ENCODE measurements around the gene AFF1.

The AFF1 gene

DNA sequence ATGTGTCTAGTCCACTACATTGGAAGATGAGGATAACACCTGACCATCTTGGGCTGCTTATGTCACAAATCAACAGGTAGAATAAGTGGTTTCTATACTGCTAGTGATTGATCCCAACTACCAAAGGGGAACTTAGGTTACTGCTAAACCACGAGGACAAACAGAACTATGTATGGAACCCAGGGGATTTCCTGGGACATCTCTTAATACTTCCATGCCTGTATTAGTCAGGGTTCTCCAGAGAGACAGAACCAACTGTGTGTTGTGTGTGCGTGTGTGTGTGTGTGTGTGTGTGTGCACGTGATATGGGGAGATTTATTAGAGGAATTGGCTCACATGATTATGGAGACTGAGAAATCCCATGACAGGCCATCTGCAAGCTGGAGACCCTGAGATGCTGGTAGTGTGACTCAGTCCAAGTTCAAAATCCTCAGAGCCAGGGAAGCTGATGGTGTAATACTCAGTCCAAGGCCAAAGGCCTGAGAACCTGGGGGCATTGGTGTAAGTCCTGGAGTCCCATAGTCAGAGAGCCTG lies 16.2 kb upstream of the AFF1 start:
- no peak for DNase-seq (ENCODE audit: extremely low read depth in 1 of 2, low read depth in 1 of 2)

DNA sequence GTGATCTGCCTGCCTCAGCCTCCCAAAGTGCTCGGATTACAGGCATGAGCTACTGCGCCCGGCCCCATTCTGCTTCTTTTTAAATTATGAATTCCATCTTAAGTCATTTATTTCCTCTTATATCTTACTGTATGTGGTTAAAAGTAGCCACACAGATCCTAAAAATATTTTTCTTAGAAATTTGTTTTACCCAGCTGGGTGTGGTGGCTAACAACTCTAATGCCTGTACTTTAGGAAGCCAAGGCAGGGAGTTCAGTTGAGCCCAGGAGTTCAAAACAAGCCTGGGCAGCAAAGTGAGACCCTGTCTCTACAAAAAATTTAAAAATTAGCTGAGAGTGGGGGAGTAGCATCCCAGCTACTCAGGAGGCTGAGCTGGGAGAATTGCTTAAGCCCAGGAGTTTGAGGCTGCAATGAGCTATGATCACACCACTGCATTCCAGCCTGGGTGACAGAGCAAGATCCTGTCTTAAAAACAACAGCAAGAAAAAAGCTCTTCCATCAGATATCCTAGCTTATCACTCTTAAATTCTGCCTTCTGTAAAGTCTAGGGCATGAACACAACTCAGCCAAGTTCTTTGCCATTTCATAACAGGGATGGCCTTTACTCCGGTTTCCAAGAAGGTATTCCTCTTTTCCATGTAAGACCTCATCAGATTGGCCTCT lies 15.1 kb upstream of the AFF1 start:
- no peak for DNase-seq (ENCODE audit: extremely low read depth in 1 of 2, low read depth in 1 of 2)

GRCh38 chr4:86921608-86922252 lies 13.1 kb upstream of the AFF1 start:
- DNase-seq (ENCODE audit: extremely low read depth in 1 of 2, low read depth in 1 of 2): no peak

DNA sequence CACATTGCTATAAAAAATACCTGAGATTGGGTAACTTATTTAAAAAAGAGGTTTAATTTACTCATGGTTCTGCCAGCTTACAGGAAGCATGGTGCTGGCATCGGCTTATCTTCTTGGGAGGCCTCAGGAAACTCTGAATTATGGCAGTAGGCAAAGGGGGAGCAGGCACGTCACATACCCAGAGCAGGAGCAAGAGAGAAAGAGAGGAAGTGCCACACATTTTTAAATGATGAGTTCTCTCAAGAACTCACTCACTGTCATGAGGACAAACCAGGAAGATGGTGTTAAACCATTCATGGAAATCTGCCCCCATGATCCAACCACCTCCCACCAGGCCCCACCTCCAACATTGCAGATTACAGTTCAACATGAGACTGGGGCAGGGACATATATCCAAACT lies 10.0 kb upstream of the AFF1 start:
- no peak for DNase-seq (ENCODE audit: extremely low read depth in 1 of 2, low read depth in 1 of 2)

DNA sequence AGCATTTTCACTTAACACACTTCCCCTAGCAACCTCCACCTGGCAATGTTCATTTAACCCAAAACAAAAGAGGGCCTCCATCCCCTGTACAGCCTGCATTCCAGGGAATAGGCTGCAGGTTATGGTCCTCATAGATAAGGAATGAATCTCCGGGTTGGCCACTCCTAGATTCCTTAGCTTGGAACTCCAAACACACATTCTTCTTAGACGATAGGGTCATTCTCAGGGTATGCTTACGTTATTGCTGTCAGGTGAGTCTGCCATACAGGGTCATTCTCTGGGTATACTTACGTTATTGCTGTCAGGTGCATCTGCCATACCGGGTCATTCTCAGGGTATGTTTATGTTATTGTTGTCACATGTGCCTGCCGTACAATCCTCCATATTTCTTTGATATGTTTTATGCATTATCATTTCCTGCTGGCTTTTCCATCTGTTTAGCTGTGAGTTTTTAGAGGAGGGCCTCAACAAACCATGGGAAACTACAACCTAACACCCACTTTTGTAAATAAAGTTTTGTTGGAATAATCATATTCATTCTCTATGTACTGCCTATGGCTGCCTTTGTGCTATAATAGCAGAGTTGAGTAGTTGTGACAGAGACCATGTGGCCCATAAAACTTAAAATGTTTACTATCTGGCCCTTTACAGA lies 8.2 kb upstream of the AFF1 start:
- DNase-seq (ENCODE audit: extremely low read depth in 1 of 2, low read depth in 1 of 2): no peak

DNA sequence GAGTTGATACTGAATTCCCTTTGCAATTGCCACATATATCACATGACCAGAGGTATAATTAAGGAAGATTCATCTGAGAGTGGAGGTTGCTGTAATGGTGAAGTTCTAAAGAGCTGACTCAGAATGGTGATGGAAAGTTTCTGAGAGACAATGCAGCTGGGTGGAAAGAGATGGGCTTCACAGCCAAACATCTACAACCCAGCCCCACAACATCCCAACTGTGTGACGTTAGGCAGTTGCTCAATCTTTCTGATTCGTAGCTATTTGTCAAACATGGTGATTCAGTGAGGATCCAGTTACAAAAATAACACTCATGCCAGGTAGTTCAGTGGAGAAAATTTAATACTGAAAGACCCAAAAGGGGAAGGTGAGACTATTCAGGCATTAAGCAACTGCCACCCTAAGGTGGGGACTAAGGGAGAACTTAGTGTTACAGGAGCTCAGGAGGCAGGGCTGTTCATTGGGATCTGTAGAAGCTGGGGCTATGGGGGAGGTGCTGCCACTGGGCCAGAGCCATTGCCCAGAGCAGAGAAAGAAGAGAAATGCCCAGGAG lies 6.9 kb upstream of the AFF1 start:
- no peak for DNase-seq (ENCODE audit: extremely low read depth in 1 of 2, low read depth in 1 of 2)

- DNase-seq (ENCODE audit: extremely low read depth in 1 of 2, low read depth in 1 of 2): no peak
Measured at GRCh38 chr4:86928400-86929255, 6.2 kb upstream of the AFF1 start.

GRCh38 chr4:86934147-86934770 lies 552 bp upstream of the AFF1 start:
- DNase-seq (ENCODE audit: extremely low read depth in 1 of 2, low read depth in 1 of 2): no peak

- peak in 1 of 2 donors; percentile 12 for DNase-seq (ENCODE audit: extremely low read depth in 1 of 2, low read depth in 1 of 2)
Measured at GRCh38 chr4:86935566-86935852, 698 bp downstream of the AFF1 start.

- DNase-seq (ENCODE audit: extremely low read depth in 1 of 2, low read depth in 1 of 2): peak; percentile 50 to 53
Measured at GRCh38 chr4:86935853-86936733, 1.3 kb downstream of the AFF1 start.

- no peak for DNase-seq (ENCODE audit: extremely low read depth in 1 of 2, low read depth in 1 of 2)
Measured at GRCh38 chr4:86938771-86939520, 4.1 kb downstream of the AFF1 start.

DNA sequence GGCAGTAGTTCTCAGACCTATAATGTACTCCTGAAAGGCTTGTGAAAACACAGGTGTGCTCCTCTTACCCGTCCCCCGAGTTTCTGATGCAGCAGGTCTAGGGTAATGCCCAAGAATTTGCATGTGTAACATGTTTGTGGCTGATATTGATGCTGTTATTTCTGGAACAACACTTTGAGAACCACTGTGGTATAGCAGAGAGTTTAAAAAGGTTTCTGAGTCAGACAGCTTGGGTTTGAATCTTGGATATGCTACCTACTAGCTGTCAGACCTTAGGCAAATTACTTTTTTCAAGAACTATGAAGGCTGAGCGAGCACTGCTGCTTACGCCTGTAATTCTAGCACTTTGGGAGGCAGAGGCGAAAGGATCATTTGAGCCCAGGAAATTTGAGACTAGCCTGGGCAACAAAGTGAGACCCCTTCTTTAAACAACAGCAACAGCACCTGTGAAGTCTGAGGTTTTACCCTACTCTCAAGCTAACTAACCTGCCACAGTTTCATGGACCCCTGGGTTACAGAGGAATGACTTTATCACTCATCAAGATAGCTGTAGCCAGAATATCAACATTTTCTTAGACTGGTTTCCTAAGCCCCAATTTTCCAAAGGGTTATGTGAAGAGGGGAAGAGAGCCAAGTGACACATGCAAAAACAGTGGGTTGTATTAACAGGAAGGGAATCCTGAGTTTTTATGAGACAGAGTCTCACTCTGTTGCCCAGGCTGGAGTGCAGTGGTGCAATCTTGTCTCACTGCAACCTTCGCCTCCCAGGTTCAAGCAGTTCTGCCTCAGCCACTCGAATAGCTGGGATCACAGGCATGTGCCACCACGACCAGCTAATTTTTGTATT lies 5.1 kb downstream of the AFF1 start:
- no peak for DNase-seq (ENCODE audit: extremely low read depth in 1 of 2, low read depth in 1 of 2)

- no peak for DNase-seq (ENCODE audit: extremely low read depth in 1 of 2, low read depth in 1 of 2)
Measured at GRCh38 chr4:86940920-86941460, 6.2 kb downstream of the AFF1 start.

- DNase-seq (ENCODE audit: extremely low read depth in 1 of 2, low read depth in 1 of 2): no peak
Measured at GRCh38 chr4:86942185-86942666, 7.4 kb downstream of the AFF1 start.

GRCh38 chr4:86944964-86945781 lies 10.4 kb downstream of the AFF1 start:
- no peak for DNase-seq (ENCODE audit: extremely low read depth in 1 of 2, low read depth in 1 of 2)

DNA sequence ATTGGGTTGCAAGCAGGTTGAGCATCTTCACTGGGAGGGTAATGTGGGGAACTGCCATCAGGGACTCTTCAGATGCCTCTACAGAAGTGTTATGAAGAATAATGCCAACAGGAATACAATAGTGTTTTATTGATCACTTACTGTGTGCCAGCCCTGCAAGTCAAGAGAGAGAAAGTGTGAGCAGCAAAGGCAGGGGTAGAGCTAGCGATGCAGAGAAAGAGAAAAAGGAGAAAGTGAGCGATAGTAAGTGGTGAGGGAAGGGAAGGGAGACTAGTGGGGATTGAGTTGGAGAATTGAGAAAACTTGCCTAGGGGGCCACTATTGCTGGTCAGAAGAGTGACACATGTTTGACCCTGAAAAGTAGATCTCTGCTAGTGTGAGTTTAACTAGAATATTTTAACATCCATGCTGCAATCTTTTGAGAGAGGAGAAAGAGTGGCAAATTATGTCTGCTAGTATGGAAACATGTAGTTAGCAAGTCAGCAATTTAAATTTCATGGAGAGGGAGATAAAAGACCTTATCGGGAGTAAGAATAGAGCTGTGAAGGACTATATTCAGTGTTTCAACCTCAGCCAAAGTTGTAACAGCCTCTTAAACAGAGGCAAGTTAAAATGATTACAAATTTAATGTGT lies 12.2 kb downstream of the AFF1 start:
- no peak for DNase-seq (ENCODE audit: extremely low read depth in 1 of 2, low read depth in 1 of 2)

All from activated CD8-positive, alpha-beta memory T cell treated with anti-CD3 and anti-CD28 coated beads for 1 hour (primary cell).